Non-pigmented ciliary epithelial cell (primary cell): ENCODE data around the gene OPRL1.

Source experiments
- DNase-seq: peaks from one replicate; pipeline ENCODE4 v3.0.0-alpha.2; 2010; ENCODE audit warnings: low read depth

OPRL1 gene

GRCh38 chr20:64042054-64042781, 37.7 kb upstream of the OPRL1 start:
- no peak for DNase-seq

GRCh38 chr20:64043768-64044167, 36.1 kb upstream of the OPRL1 start:
- DNase-seq: no peak

- DNase-seq: no peak
These were observed 35.2 kb upstream of the OPRL1 start for GRCh38 chr20:64044484-64045247.

- no peak for DNase-seq
These were observed 34.4 kb upstream of the OPRL1 start for GRCh38 chr20:64045346-64046011.

- no peak for DNase-seq
These were observed 32.9 kb upstream of the OPRL1 start for GRCh38 chr20:64047046-64047389.

GRCh38 chr20:64047968-64048401, 31.9 kb upstream of the OPRL1 start:
- no peak for DNase-seq

GRCh38 chr20:64048402-64049044, 31.4 kb upstream of the OPRL1 start:
- DNase-seq: no peak

GRCh38 chr20:64049060-64049877, 30.6 kb upstream of the OPRL1 start, which contains the start of gene SOX18:
Gene SOX18, minus strand, starts transcription at chr20:64049639. Its CDS starts 123 bp downstream, at chr20:64049516.
- no peak for DNase-seq

GRCh38 chr20:64049878-64050260, 30.0 kb upstream of the OPRL1 start:
- no peak for DNase-seq

GRCh38 chr20:64050261-64051032, 29.4 kb upstream of the OPRL1 start:
- DNase-seq: no peak

GRCh38 chr20:64051033-64051452, 28.8 kb upstream of the OPRL1 start:
- DNase-seq: no peak

GRCh38 chr20:64051561-64052325, 28.1 kb upstream of the OPRL1 start:
- no peak for DNase-seq

- DNase-seq: no peak
These were observed 27.6 kb upstream of the OPRL1 start for GRCh38 chr20:64052326-64052722.

GRCh38 chr20:64052987-64053840, 26.7 kb upstream of the OPRL1 start:
- no peak for DNase-seq

- DNase-seq: no peak
These were observed 25.8 kb upstream of the OPRL1 start for GRCh38 chr20:64053841-64054661.

GRCh38 chr20:64055396-64055892, 24.4 kb upstream of the OPRL1 start:
- DNase-seq: no peak

- no peak for DNase-seq
These were observed 23.8 kb upstream of the OPRL1 start for GRCh38 chr20:64055893-64056638.

- DNase-seq: no peak
These were observed 23.3 kb upstream of the OPRL1 start for GRCh38 chr20:64056639-64056888.
